ENCODE results near the gene VPS35L. TPM values are rescaled to one million over a fixed set of nuclear protein-coding genes. Genes with fewer than 3 reads are reported as not detected.

Gene VPS35L
- total RNA-seq, 1 experiment from 2014 or later = 51.1 TPM

- ChIA-PET CTCF (no interaction called here), POLR2A (ENCODE audit: low non-redundant PET) (interaction anchor here (0.5 to 0.6 kb wide), 2 partner anchors 567 to 770 kb away, joined by 4 to 5 read pairs; no protein-coding TSS in a partner anchor)
- H3K4me1 ChIP-seq (ENCODE audit: insufficient read depth, low read length, poor library complexity, severe bottlenecking) = no peaks in the 10 kb centered on the region
- intact Hi-C loops (cut with micrococcal nuclease; ENCODE audit: unreplicated experiment) = no loop called here
- no peak overlapping the region for H3K27ac ChIP-seq (ENCODE audit: low read depth, low read length, poor library complexity, severe bottlenecking)
- no peak for DNase-seq (ENCODE audit: low spot score)
- no peaks in the 10 kb centered on the region for H3K9me3 ChIP-seq (ENCODE audit: low read depth, low read length, poor library complexity, severe bottlenecking)
- no TSS peak for BruUV-seq (replicated peaks)
- no peak overlapping the region for H3K4me3 ChIP-seq (ENCODE audit: low read depth, low read length, poor library complexity, severe bottlenecking)
- TF ChIP-seq EZH2 (IDR thresholded peaks at IDR 0.05; ENCODE audit: borderline replicate concordance, low read depth, low read length, poor library complexity, severe bottlenecking) (no peak), CTCF (conservative IDR thresholded peaks at IDR 0.05; ENCODE audit: low read depth, low read length) (no peak)
- H3K36me3 ChIP-seq (ENCODE audit: insufficient read depth, low read length, poor library complexity, severe bottlenecking) = peaks cover 52% of the 10 kb centered on the region
- no peaks in the 10 kb centered on the region for H3K27me3 ChIP-seq (replicated peaks; ENCODE audit: insufficient read depth, low read depth, low read length, poor library complexity)
Observed at GRCh38 chr16:19710991-19711545, 155.6 kb downstream of the VPS35L start.

- BruUV-seq (replicated peaks) = no TSS peak
- intact Hi-C loops (cut with micrococcal nuclease; ENCODE audit: unreplicated experiment) = no loop called here
- Histone ChIP-seq H3K27me3 (replicated peaks; ENCODE audit: insufficient read depth, low read depth, low read length, poor library complexity) (no peaks in the 10 kb centered on the region), H3K36me3 (ENCODE audit: insufficient read depth, low read length, poor library complexity, severe bottlenecking) (peaks cover 49% of the 10 kb centered on the region), H3K9me3 (ENCODE audit: low read depth, low read length, poor library complexity, severe bottlenecking) (no peaks in the 10 kb centered on the region), H3K4me3 (ENCODE audit: low read depth, low read length, poor library complexity, severe bottlenecking) (no peak overlapping the region), H3K4me1 (ENCODE audit: insufficient read depth, low read length, poor library complexity, severe bottlenecking) (peaks cover 4% of the 10 kb centered on the region), H3K27ac (ENCODE audit: low read depth, low read length, poor library complexity, severe bottlenecking) (no peak overlapping the region)
- DNase-seq (ENCODE audit: low spot score) = no peak
- ChIA-PET POLR2A (ENCODE audit: low non-redundant PET) (no interaction called here), CTCF (no interaction called here)
- TF ChIP-seq EZH2 (IDR thresholded peaks at IDR 0.05; ENCODE audit: borderline replicate concordance, low read depth, low read length, poor library complexity, severe bottlenecking) (no peak), CTCF (conservative IDR thresholded peaks at IDR 0.05; ENCODE audit: low read depth, low read length) (no peak)
Observed at GRCh38 chr16:19711643-19712042, 156.1 kb downstream of the VPS35L start.

- intact Hi-C loops (cut with micrococcal nuclease; ENCODE audit: unreplicated experiment) = no loop called here
- no peak overlapping the region for H3K27ac ChIP-seq (ENCODE audit: low read depth, low read length, poor library complexity, severe bottlenecking)
- peaks cover 6% of the 10 kb centered on the region for H3K4me1 ChIP-seq (ENCODE audit: insufficient read depth, low read length, poor library complexity, severe bottlenecking)
- no peak for DNase-seq (ENCODE audit: low spot score)
- peaks cover 44% of the 10 kb centered on the region for H3K36me3 ChIP-seq (ENCODE audit: insufficient read depth, low read length, poor library complexity, severe bottlenecking)
- H3K4me3 ChIP-seq (ENCODE audit: low read depth, low read length, poor library complexity, severe bottlenecking) = no peak overlapping the region
- H3K9me3 ChIP-seq (ENCODE audit: low read depth, low read length, poor library complexity, severe bottlenecking) = no peaks in the 10 kb centered on the region
- H3K27me3 ChIP-seq (replicated peaks; ENCODE audit: insufficient read depth, low read depth, low read length, poor library complexity) = no peaks in the 10 kb centered on the region
- ChIA-PET POLR2A (ENCODE audit: low non-redundant PET) (interaction anchor here (0.6 kb wide), 1 partner anchor 25 kb away, joined by 4 read pairs; no protein-coding TSS in a partner anchor), CTCF (no interaction called here)
- TF ChIP-seq EZH2 (IDR thresholded peaks at IDR 0.05; ENCODE audit: borderline replicate concordance, low read depth, low read length, poor library complexity, severe bottlenecking) = no peak
- no TSS peak for BruUV-seq (replicated peaks)
Observed at GRCh38 chr16:19712418-19713058, 157.0 kb downstream of the VPS35L start.

All from A673 (cell line).